Adrenal gland (tissue), 12 donors: Measurements from ENCODE around the gene COL25A1. TPM values are rescaled to one million over a fixed set of nuclear protein-coding genes. Genes with fewer than 3 reads are reported as not detected.

Experiments
- DNase-seq, 7 donors: peaks; one replicate each; pipeline ENCODE4 v3.0.0-alpha.2; 2019 to 2020
- H3K27ac ChIP-seq, 5 donors: fragments of 200-600 bp; sonication (generic) in 4 of 5; 1 replicate in 3 of 5; 2 replicates in 2 of 5; pipeline versions ENCODE4 v1.5.1 to v1.8.0; 2016 to 2020; ENCODE audit warnings: mild to moderate bottlenecking in 1 of 5
- H3K27me3 ChIP-seq: fragments of 200-600 bp; 2 replicates; pipeline ENCODE4 v1.8.0; 2021
- H3K36me3 ChIP-seq, 2 donors: fragments of 200-600 bp; replicated peaks in 1 of 2; 1 replicate in 1 of 2; 2 replicates in 1 of 2; pipeline versions ENCODE4 v1.5.1 to v1.8.0; 2018 to 2022
- H3K4me1 ChIP-seq, 2 donors: fragments of 200-600 bp; replicated peaks in 1 of 2; 1 replicate in 1 of 2; 2 replicates in 1 of 2; pipeline versions ENCODE4 v1.5.1 to v1.8.0; 2018 to 2021
- H3K4me3 ChIP-seq, 4 donors: fragments of 200-600 bp; sonication (generic) in 3 of 4; one replicate each; pipeline ENCODE4 v1.5.1; 2016 to 2018
- H3K9me3 ChIP-seq, 3 donors: fragments of 200-600 bp; sonication (generic) in 1 of 3; replicated peaks in 1 of 3; 1 replicate in 2 of 3; 2 replicates in 1 of 3; pipeline versions ENCODE4 v1.5.1 to v1.8.0; 2016 to 2021
- POLR2A ChIP-seq, 2 donors: fragments of 450-650 bp; IDR thresholded peaks; one replicate each; pipeline ENCODE4 v1.6.1; 2017; ENCODE audit warnings: antibody characterized with exemption in 2 of 2, mild to moderate bottlenecking in 2 of 2, moderate library complexity in 1 of 2
- WGBS, 4 donors: extraction: QIAGEN DNeasy Blood & Tissue Kit in 2 of 4; methylation state at CpG; one replicate each; pipeline versions ENCODE4 v1.1.5 to v1.1.7; 2013 to 2017; 5-methylcytosine and 5-hydroxymethylcytosine counted together
- intact Hi-C, 2 donors: fragments of 100-400 bp; cut with DNase I; formaldehyde crosslinking; loops; one replicate each; pipeline versions ENCODE4 v1.14.1 to v1.15.0; 2022 to 2023
- polyA plus RNA-seq, 3 donors: library from polyadenylated mRNA; stranded (reverse); fragments of 200-250 nt in 2 of 3; fragments of 350-450 nt in 1 of 3; fragmentation: Illumina TruSeq in 1 of 3; extraction: RNeasy Lipid Tissue Mini Kit (QIAGEN cat#74804) in 1 of 3; gene quantifications; one replicate each; pipeline ENCODE4 v1.2.3, GENCODE V29; 2013 to 2014
- total RNA-seq, 9 donors: library from RNA; depleted of rRNA in 4 of 9; stranded (reverse); fragments of >200 nt in 4 of 9; fragments of 120-200 nt in 1 of 9; fragmentation: NEBNext Ultra II Directional in 1 of 9; extraction: Animal tissue kit (Norgen Biotek cat#: 25700) in 1 of 9; gene quantifications; one replicate each; pipeline versions ENCODE4 v1.1.0 to v1.2.4, GENCODE V29; 2013 to 2023
- TF ChIP-seq, protein P1 (sequence below), 6 experiments: fragments of 450-650 bp in 4 of 6; fragments of 200-600 bp in 2 of 6; sonication (generic) in 1 of 6; IDR thresholded peaks; 1 replicate in 5 of 6; 2 replicates in 1 of 6; pipeline versions ENCODE4 v1.5.1 to v1.8.0; 2016 to 2021; ENCODE audit warnings: antibody characterized with exemption in 6 of 6, mild to moderate bottlenecking in 2 of 6, moderate library complexity in 1 of 6
- donor health status: healthy with polysubstance abuse.
- donor health status: Bipolar disorder and iron deficiency.
- donor health status: DM: yes; HTN: yes; CAD: no.
- donor health status: DM: no; HTN: no; CAD: no.
- donor health status: DM: no; HTN: no; CAD: no.
- donor health status: DM: yes; HTN: yes; CAD: no.

COL25A1 gene
- total and polyA plus RNA-seq, 12 donors: 0.05 to 2.1 (median 0.47) TPM

GRCh38 chr4:109195646-109196045, 106.8 kb downstream of the COL25A1 start:
- intact Hi-C loops: no loop called here
- no peaks in the 10 kb centered on the region for H3K36me3 ChIP-seq
- 75 to 93% (median 80%) methylated on average over 1 of the region's 1 CpG for WGBS, 4 donors

DNA sequence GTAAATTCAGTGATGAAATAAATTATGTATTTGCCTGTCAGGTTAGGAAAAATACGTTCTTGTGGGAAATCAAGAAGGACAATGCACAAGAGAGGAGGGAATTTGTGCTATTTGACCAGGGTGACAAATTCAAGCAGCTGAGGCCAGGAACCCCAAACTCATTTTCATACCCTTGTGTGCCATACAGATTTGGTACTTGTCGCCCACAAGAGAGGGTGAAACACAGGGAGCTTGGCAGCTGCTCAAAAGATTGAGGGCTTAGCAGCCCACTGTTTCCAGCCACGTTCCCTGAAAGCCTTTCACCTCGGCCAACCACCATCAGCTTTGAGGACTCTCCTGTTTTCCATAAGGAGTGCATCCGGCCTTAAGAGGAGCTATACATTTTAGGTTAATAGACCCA, 111.2 kb downstream of the COL25A1 start:
- Histone ChIP-seq H3K9me3 (no peaks in the 10 kb centered on the region), H3K4me1 (no peaks in the 10 kb centered on the region), H3K4me3 (no peak overlapping the region), H3K27ac (no peak overlapping the region), H3K36me3 (no peaks in the 10 kb centered on the region), H3K27me3 (no peaks in the 10 kb centered on the region)
- no peak for DNase-seq
- no peak for TF ChIP-seq POLR2A (IDR thresholded peaks at IDR 0.05)
- TF ChIP-seq, protein P1, sequence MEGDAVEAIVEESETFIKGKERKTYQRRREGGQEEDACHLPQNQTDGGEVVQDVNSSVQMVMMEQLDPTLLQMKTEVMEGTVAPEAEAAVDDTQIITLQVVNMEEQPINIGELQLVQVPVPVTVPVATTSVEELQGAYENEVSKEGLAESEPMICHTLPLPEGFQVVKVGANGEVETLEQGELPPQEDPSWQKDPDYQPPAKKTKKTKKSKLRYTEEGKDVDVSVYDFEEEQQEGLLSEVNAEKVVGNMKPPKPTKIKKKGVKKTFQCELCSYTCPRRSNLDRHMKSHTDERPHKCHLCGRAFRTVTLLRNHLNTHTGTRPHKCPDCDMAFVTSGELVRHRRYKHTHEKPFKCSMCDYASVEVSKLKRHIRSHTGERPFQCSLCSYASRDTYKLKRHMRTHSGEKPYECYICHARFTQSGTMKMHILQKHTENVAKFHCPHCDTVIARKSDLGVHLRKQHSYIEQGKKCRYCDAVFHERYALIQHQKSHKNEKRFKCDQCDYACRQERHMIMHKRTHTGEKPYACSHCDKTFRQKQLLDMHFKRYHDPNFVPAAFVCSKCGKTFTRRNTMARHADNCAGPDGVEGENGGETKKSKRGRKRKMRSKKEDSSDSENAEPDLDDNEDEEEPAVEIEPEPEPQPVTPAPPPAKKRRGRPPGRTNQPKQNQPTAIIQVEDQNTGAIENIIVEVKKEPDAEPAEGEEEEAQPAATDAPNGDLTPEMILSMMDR (IDR thresholded peaks at IDR 0.05): no peak
- 77 to 94% (median 78%) methylated on average over 5 of the region's 5 CpGs for WGBS, 4 donors
- intact Hi-C loops: no loop called here

More at GRCh38 chr4:109195646-109196045, 106.8 kb downstream of the COL25A1 start:
- H3K4me1 ChIP-seq: no peaks in the 10 kb centered on the region
- no peak overlapping the region for H3K4me3 ChIP-seq
- no peak overlapping the region for H3K27ac ChIP-seq
- H3K9me3 ChIP-seq: no peaks in the 10 kb centered on the region
- no peak for DNase-seq
- TF ChIP-seq, protein P1 (IDR thresholded peaks at IDR 0.05): no peak
- no peak for TF ChIP-seq POLR2A (IDR thresholded peaks at IDR 0.05)
- no peaks in the 10 kb centered on the region for H3K27me3 ChIP-seq

DNA sequence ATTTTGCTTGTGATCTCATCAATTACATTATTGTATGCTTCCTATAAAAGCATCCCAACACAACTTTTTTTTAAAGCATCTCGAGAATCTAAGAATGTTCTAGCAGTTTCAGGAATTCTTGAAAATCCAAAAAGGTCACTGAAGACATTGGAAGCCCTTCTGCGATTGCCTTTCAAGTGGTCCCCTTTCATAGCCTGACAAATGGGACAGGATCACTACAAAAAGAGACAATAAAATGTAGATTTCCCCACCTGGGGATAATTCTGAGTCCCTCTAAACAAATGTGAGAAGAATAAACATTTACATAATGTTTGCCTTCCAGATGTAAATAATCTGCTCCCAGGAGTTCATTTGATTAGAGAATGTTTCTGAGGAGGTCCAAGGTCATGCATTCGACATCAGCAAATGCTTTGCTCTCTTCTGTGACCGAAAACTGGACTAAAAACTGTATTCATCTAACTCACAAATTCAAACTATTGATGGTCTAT, 116.0 kb downstream of the COL25A1 start:
- intact Hi-C loops: no loop called here
- DNase-seq: no peak
- H3K9me3 ChIP-seq: no peaks in the 10 kb centered on the region
- H3K4me1 ChIP-seq: no peaks in the 10 kb centered on the region
- no peak overlapping the region for H3K27ac ChIP-seq
- TF ChIP-seq, protein P1 (IDR thresholded peaks at IDR 0.05): no peak
- TF ChIP-seq POLR2A (IDR thresholded peaks at IDR 0.05): no peak
- no peak overlapping the region for H3K4me3 ChIP-seq
- no peaks in the 10 kb centered on the region for H3K36me3 ChIP-seq
- 57 to 64% (median 62%) methylated on average over 4 of the region's 4 CpGs for WGBS, 4 donors
- no peaks in the 10 kb centered on the region for H3K27me3 ChIP-seq

- DNase-seq: no peak
- no peaks in the 10 kb centered on the region for H3K36me3 ChIP-seq
- H3K9me3 ChIP-seq: no peaks in the 10 kb centered on the region
- 55 to 69% (median 64%) methylated on average over 7 of the region's 7 CpGs for WGBS, 4 donors
- H3K27me3 ChIP-seq: no peaks in the 10 kb centered on the region
- no peaks in the 10 kb centered on the region for H3K4me1 ChIP-seq
- no peak overlapping the region for H3K4me3 ChIP-seq
- intact Hi-C loops: no loop called here
- no peak for TF ChIP-seq POLR2A (IDR thresholded peaks at IDR 0.05)
- TF ChIP-seq, protein P1 (IDR thresholded peaks at IDR 0.05): no peak
- H3K27ac ChIP-seq: no peak overlapping the region
Observed at GRCh38 chr4:109185951-109186350, 116.5 kb downstream of the COL25A1 start.
